ENCODE results near the gene RAB11FIP4. TPM values are rescaled to one million over a fixed set of nuclear protein-coding genes. Genes with fewer than 3 reads are reported as not detected.

RAB11FIP4 gene
- total and polyA plus RNA-seq, 9 of the 15 experiments (the other 6 are each of a cell fraction or from before 2014, with no cell fraction given): 0.62 to 16.6 (median 8.9) TPM

GRCh38 chr17:31495022-31495885 is 103.8 kb downstream of the RAB11FIP4 start:
- Histone ChIP-seq H3K4me2 (ENCODE audit: insufficient read depth, low read length) (no peak overlapping the region), H3K79me2 (ENCODE audit: control insufficient read depth, insufficient read depth, low read length) (peaks cover 10% of the 10 kb centered on the region), H4K20me1 (replicated peaks; ENCODE audit: control insufficient read depth, insufficient read depth, low read length) (no peaks in the 10 kb centered on the region), H3K9ac (ENCODE audit: insufficient read depth in 1 of 2, low read depth in 2 of 2, low read length in 2 of 2) (peak overlapping the region in 1 of 2 experiments; percentile 73; a peak in 2 of 4 replicates), H3K9me1 (ENCODE audit: control insufficient read depth, insufficient read depth, low read length) (no peaks in the 10 kb centered on the region), H3K9me3 (replicated peaks; ENCODE audit: control insufficient read depth, insufficient read depth, low read depth, low read length) (no peaks in the 10 kb centered on the region), H3K27me3 (ENCODE audit: control insufficient read depth in 2 of 2, insufficient read depth in 2 of 2, low read length in 2 of 2) (no peaks in the 10 kb centered on the region), H3K4me3 (no peak overlapping the region), H2AFZ (ENCODE audit: low read depth, low read length) (no peak overlapping the region), H3K27ac (ENCODE audit: extremely low read depth, low read depth, low read length) (no peak overlapping the region), H3K36me3 (ENCODE audit: control insufficient read depth, insufficient read depth, low read length) (no peaks in the 10 kb centered on the region; the same call in 2 of the 3 replicates), H3K4me1 (replicated peaks in 1 of 2; ENCODE audit: control insufficient read depth in 2 of 2, insufficient read depth in 2 of 2, low read length in 2 of 2) (peaks cover 66 to 71% of the 10 kb centered on the region in 2 experiments)
- no peak for DNase-seq (ENCODE audit: extremely low read depth in 1 of 4, low spot score in 3 of 4)
- BruUV-seq (replicated peaks): no TSS peak
- TF ChIP-seq TAL1 (IDR thresholded peaks at IDR 0.05) (no peak), TCF15 (CRISPR knock-in tag; IDR thresholded peaks at IDR 0.05) (no peak), LEF1 (IDR thresholded peaks at IDR 0.05) (no peak), HMG20A (CRISPR knock-in tag; conservative IDR thresholded peaks at IDR 0.05) (no peak), NUFIP1 (IDR thresholded peaks at IDR 0.05; ENCODE audit: partially characterized antibody) (no peak), RBBP5 (IDR thresholded peaks at IDR 0.05; ENCODE audit: borderline replicate concordance, insufficient read depth, low read length, poor library complexity, severe bottlenecking) (no peak), MYBL2 (IDR thresholded peaks at IDR 0.05; ENCODE audit: low read depth) (no peak), MYBL2 (CRISPR knock-in tag; IDR thresholded peaks at IDR 0.05; ENCODE audit: borderline replicate concordance) (no peak)
- TF ChIP-seq, protein P1, sequence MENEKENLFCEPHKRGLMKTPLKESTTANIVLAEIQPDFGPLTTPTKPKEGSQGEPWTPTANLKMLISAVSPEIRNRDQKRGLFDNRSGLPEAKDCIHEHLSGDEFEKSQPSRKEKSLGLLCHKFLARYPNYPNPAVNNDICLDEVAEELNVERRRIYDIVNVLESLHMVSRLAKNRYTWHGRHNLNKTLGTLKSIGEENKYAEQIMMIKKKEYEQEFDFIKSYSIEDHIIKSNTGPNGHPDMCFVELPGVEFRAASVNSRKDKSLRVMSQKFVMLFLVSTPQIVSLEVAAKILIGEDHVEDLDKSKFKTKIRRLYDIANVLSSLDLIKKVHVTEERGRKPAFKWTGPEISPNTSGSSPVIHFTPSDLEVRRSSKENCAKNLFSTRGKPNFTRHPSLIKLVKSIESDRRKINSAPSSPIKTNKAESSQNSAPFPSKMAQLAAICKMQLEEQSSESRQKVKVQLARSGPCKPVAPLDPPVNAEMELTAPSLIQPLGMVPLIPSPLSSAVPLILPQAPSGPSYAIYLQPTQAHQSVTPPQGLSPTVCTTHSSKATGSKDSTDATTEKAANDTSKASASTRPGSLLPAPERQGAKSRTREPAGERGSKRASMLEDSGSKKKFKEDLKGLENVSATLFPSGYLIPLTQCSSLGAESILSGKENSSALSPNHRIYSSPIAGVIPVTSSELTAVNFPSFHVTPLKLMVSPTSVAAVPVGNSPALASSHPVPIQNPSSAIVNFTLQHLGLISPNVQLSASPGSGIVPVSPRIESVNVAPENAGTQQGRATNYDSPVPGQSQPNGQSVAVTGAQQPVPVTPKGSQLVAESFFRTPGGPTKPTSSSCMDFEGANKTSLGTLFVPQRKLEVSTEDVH (IDR thresholded peaks at IDR 0.05; ENCODE audit: low read depth, partially characterized antibody): no peak
- CTCF ChIA-PET (ENCODE audit: low intra/inter-chr PET ratio): no interaction called here
- no peak for ATAC-seq
- no peak for FAIRE-seq
- in situ Hi-C loops (cut with MboI) (no loop called here), intact Hi-C loops (cut with micrococcal nuclease) (no loop called here)
- 71% methylated on average over 8 of the region's 10 CpGs for WGBS (ENCODE audit: insufficient coverage, low coverage, missing lambda C conversion rate)
- POLR2A ChIA-PET: no interaction called here

Measured in K562 (cell line).